SW480 (cell line): Measurements from ENCODE around the gene HOXA1.
A peak's percentile ranks its signal among the peaks of the same experiment; 100 is the strongest.

ENCODE experiments used
- DNase-seq: peaks from one replicate; pipeline ENCODE4 v3.0.0-alpha.2; 2016; ENCODE audit warnings: low spot score

Gene HOXA1

GRCh38 chr7:27131390-27131819 lies 35.6 kb upstream of the HOXA1 start:
- no peak for DNase-seq

- DNase-seq: peak; percentile 93
These were observed 35.0 kb upstream of the HOXA1 start, which contains the start of gene HOXA4 for GRCh38 chr7:27130540-27131389. Gene HOXA4 (minus strand): TSS chr7:27130757. CDS start chr7:27130733, 24 bp downstream.

- DNase-seq: peak; percentile 70
These were observed 34.1 kb upstream of the HOXA1 start for GRCh38 chr7:27129729-27130539.

GRCh38 chr7:27128776-27129728 lies 33.3 kb upstream of the HOXA1 start:
- DNase-seq: no peak

GRCh38 chr7:27128034-27128433 lies 32.2 kb upstream of the HOXA1 start:
- no peak for DNase-seq

- no peak for DNase-seq
These were observed 31.0 kb upstream of the HOXA1 start for GRCh38 chr7:27126596-27127327.

GRCh38 chr7:27125986-27126394 lies 30.2 kb upstream of the HOXA1 start:
- no peak for DNase-seq

GRCh38 chr7:27124902-27125689 lies 29.3 kb upstream of the HOXA1 start:
- DNase-seq: no peak

- no peak for DNase-seq
These were observed 28.5 kb upstream of the HOXA1 start for GRCh38 chr7:27124096-27124901.

GRCh38 chr7:27123477-27124053 lies 27.8 kb upstream of the HOXA1 start:
- DNase-seq: no peak

GRCh38 chr7:27123007-27123476 lies 27.2 kb upstream of the HOXA1 start:
- peak; percentile 66 for DNase-seq

- peak; percentile 72 for DNase-seq
These were observed 26.5 kb upstream of the HOXA1 start for GRCh38 chr7:27122077-27122910.

GRCh38 chr7:27121684-27122076 lies 25.9 kb upstream of the HOXA1 start:
- no peak for DNase-seq

- DNase-seq: no peak
These were observed 23.7 kb upstream of the HOXA1 start for GRCh38 chr7:27119412-27119911.

GRCh38 chr7:27118580-27118979 lies 22.8 kb upstream of the HOXA1 start:
- DNase-seq: no peak

- no peak for DNase-seq
These were observed 22.2 kb upstream of the HOXA1 start for GRCh38 chr7:27117887-27118491.
